Suprapubic skin (tissue), 3 donors: ENCODE results near the gene MADD.

ENCODE experiments used
- EP300 ChIP-seq: sonication (generic); formaldehyde crosslinking; IDR thresholded peaks from one replicate; pipeline ENCODE4 v1.6.1; 2017; ENCODE audit warnings: antibody characterized with exemption
- TF ChIP-seq, protein P1 (sequence below), 2 donors: fragments of 200-600 bp in 1 of 2; fragments of 450-650 bp in 1 of 2; sonication (generic) in 1 of 2; IDR thresholded peaks; one replicate each; pipeline ENCODE4 v1.5.1; 2016 to 2019; ENCODE audit warnings: antibody characterized with exemption in 2 of 2, mild to moderate bottlenecking in 1 of 2, moderate library complexity in 1 of 2

DNA sequence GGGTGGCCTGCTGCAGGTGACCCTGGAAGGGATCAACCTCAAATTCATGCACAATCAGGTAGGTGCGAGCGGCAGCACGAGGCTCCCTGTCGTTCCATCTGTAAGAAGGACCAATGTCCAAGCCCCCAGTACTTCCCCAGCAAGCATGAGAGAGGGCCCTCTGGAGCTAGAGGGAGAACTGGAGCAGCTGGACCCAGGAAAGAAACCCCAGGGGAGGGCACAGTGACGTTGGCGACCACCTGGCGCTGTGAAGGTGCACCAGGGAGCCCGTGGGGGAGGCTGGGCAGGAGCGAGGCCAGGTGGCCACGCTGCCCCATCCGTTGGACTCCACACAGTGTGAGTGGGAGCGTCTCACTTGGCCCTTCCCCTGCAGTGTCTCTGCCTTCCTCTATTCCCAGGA lies 54.6 kb downstream of the MADD start:
- TF ChIP-seq, protein P1, sequence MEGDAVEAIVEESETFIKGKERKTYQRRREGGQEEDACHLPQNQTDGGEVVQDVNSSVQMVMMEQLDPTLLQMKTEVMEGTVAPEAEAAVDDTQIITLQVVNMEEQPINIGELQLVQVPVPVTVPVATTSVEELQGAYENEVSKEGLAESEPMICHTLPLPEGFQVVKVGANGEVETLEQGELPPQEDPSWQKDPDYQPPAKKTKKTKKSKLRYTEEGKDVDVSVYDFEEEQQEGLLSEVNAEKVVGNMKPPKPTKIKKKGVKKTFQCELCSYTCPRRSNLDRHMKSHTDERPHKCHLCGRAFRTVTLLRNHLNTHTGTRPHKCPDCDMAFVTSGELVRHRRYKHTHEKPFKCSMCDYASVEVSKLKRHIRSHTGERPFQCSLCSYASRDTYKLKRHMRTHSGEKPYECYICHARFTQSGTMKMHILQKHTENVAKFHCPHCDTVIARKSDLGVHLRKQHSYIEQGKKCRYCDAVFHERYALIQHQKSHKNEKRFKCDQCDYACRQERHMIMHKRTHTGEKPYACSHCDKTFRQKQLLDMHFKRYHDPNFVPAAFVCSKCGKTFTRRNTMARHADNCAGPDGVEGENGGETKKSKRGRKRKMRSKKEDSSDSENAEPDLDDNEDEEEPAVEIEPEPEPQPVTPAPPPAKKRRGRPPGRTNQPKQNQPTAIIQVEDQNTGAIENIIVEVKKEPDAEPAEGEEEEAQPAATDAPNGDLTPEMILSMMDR (IDR thresholded peaks at IDR 0.05), result no peak
- no peak for TF ChIP-seq EP300
